Pancreas (tissue), 10 donors: ENCODE results near the gene SCN11A. TPM values are rescaled to one million over a fixed set of nuclear protein-coding genes. Genes with fewer than 3 reads are reported as not detected.

ENCODE experiments used
- ATAC-seq, 4 donors: fragments of 200-7000 bp; cut with Tn5 transposase; one replicate each; pipeline versions ENCODE4 v1.8.0 to v1.9.1; 2020; ENCODE audit warnings: mild to moderate bottlenecking in 4 of 4, moderate library complexity in 4 of 4
- DNase-seq, 6 donors: peaks; one replicate each; pipeline ENCODE4 v3.0.0-alpha.2; 2020
- FAIRE-seq: peaks from 2 replicates; lab custom pipeline; 2012; peaks lifted over from hg19 to GRCh38; lab: Jason Lieb, UNC
- H3K27ac ChIP-seq, 4 donors: fragments of 200-600 bp; sonication (generic); 1 replicate in 3 of 4; 2 replicates in 1 of 4; pipeline versions ENCODE4 v1.5.0 to v1.8.0; 2020
- H3K27me3 ChIP-seq, 4 donors: fragments of 200-600 bp; one replicate each; pipeline ENCODE4 v1.8.0; 2021
- H3K36me3 ChIP-seq, 3 donors: fragments of 200-600 bp; sonication (generic) in 1 of 3; one replicate each; pipeline versions ENCODE4 v1.5.0 to v1.8.0; 2020 to 2021
- H3K4me1 ChIP-seq, 3 donors: fragments of 200-600 bp; one replicate each; pipeline ENCODE4 v1.8.0; 2021
- H3K4me3 ChIP-seq, 4 donors: fragments of 200-600 bp; sonication (generic) in 2 of 4; one replicate each; pipeline versions ENCODE4 v1.5.0 to v1.8.0; 2020 to 2021
- H3K9me3 ChIP-seq, 4 donors: fragments of 200-600 bp; one replicate each; pipeline ENCODE4 v1.8.0; 2021
- WGBS, 2 donors: extraction: QIAGEN DNeasy Blood & Tissue Kit; methylation state at CpG; one replicate each; pipeline ENCODE4 v1.1.7; 2013; 5-methylcytosine and 5-hydroxymethylcytosine counted together
- intact Hi-C, 3 donors: fragments of 100-400 bp; cut with DNase I; formaldehyde crosslinking; loops; one replicate each; pipeline versions ENCODE4 v1.11.1 to v1.14.2; 2022
- polyA plus RNA-seq, 2 donors: library from polyadenylated mRNA; stranded (reverse); fragments of 200-250 nt; gene quantifications; one replicate each; pipeline ENCODE4 v1.2.3, GENCODE V29; 2013
- total RNA-seq, 6 donors: library from RNA; stranded (reverse); fragmentation: NEBNext Ultra II Directional in 4 of 6; extraction: Animal tissue kit (Norgen Biotek cat#: 25700) in 4 of 6; gene quantifications; one replicate each; pipeline versions ENCODE4 v1.2.1 to v1.2.4, GENCODE V29; 2021 to 2023
- TF ChIP-seq, protein P1 (sequence below), 4 donors: fragments of 200-600 bp; sonication (generic) in 3 of 4; IDR thresholded peaks; one replicate each; pipeline versions ENCODE4 v1.5.0 to v1.8.0; 2021; ENCODE audit warnings: antibody characterized with exemption in 4 of 4
- donor health status: healthy with polysubstance abuse.
- donor health status: DM: no; HTN: no; CAD: no; lungs with moderate emphysema.
- donor health status: DM: no; HTN: no; CAD: no.
- donor health status: control.
- donor health status: control.
- donor health status: Bipolar disorder and iron deficiency.
- donor health status: DM: yes; HTN: yes; CAD: no.
- donor health status: DM: no; HTN: no; CAD: no.
- donor health status: DM: no; HTN: no; CAD: no.
- donor health status: DM: yes; HTN: yes; CAD: no.

Gene SCN11A
- total and polyA plus RNA-seq, 8 donors, result 0.03 to 0.16 (median 0.04) TPM; not detected in 1

GRCh38 chr3:39015418-39015817 is 36.3 kb downstream of the SCN11A start:
- FAIRE-seq, result no peak
- DNase-seq, result no peak
- H3K9me3 ChIP-seq, result no peaks in the 10 kb centered on the region
- no peak for ATAC-seq
- intact Hi-C loops, result no loop called here
- no peaks in the 10 kb centered on the region for H3K36me3 ChIP-seq
- no peaks in the 10 kb centered on the region for H3K4me1 ChIP-seq
- no peak overlapping the region for H3K27ac ChIP-seq
- WGBS, 2 donors, result 87 to 89% methylated on average over 3 of the region's 3 CpGs
- H3K4me3 ChIP-seq, result no peak overlapping the region
- no peaks in the 10 kb centered on the region for H3K27me3 ChIP-seq
- TF ChIP-seq, protein P1, sequence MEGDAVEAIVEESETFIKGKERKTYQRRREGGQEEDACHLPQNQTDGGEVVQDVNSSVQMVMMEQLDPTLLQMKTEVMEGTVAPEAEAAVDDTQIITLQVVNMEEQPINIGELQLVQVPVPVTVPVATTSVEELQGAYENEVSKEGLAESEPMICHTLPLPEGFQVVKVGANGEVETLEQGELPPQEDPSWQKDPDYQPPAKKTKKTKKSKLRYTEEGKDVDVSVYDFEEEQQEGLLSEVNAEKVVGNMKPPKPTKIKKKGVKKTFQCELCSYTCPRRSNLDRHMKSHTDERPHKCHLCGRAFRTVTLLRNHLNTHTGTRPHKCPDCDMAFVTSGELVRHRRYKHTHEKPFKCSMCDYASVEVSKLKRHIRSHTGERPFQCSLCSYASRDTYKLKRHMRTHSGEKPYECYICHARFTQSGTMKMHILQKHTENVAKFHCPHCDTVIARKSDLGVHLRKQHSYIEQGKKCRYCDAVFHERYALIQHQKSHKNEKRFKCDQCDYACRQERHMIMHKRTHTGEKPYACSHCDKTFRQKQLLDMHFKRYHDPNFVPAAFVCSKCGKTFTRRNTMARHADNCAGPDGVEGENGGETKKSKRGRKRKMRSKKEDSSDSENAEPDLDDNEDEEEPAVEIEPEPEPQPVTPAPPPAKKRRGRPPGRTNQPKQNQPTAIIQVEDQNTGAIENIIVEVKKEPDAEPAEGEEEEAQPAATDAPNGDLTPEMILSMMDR (IDR thresholded peaks at IDR 0.05), result no peak

- intact Hi-C loops, result no loop called here
- FAIRE-seq (no peak), DNase-seq (no peak), ATAC-seq (no peak)
- H3K36me3 ChIP-seq, result no peaks in the 10 kb centered on the region
- no peak overlapping the region for H3K4me3 ChIP-seq
- H3K4me1 ChIP-seq, result no peaks in the 10 kb centered on the region
- no peak overlapping the region for H3K27ac ChIP-seq
- WGBS, 2 donors, result 37 to 38% methylated on average over 4 of the region's 4 CpGs
- H3K9me3 ChIP-seq, result no peaks in the 10 kb centered on the region
- no peaks in the 10 kb centered on the region for H3K27me3 ChIP-seq
- TF ChIP-seq, protein P1 (IDR thresholded peaks at IDR 0.05), result no peak
Observed at GRCh38 chr3:39013921-39014509, 37.7 kb downstream of the SCN11A start.

GRCh38 chr3:39013289-39013688 is 38.5 kb downstream of the SCN11A start:
- peak in 1 of 4 donors; percentile 36 for ATAC-seq
- FAIRE-seq, result no peak
- Histone ChIP-seq H3K4me1 (no peaks in the 10 kb centered on the region), H3K4me3 (no peak overlapping the region), H3K9me3 (no peaks in the 10 kb centered on the region), H3K36me3 (no peaks in the 10 kb centered on the region), H3K27ac (no peak overlapping the region), H3K27me3 (no peaks in the 10 kb centered on the region)
- no peak for DNase-seq
- intact Hi-C loops, result no loop called here
- TF ChIP-seq, protein P1 (IDR thresholded peaks at IDR 0.05), result no peak
- 82 to 86% methylated on average over 2 of the region's 2 CpGs for WGBS, 2 donors

GRCh38 chr3:39011191-39011736 is 40.5 kb downstream of the SCN11A start:
- TF ChIP-seq, protein P1 (IDR thresholded peaks at IDR 0.05), result no peak
- FAIRE-seq (no peak), ATAC-seq (no peak), DNase-seq (no peak)
- Histone ChIP-seq H3K27me3 (no peaks in the 10 kb centered on the region), H3K27ac (no peak overlapping the region), H3K9me3 (no peaks in the 10 kb centered on the region), H3K4me3 (no peak overlapping the region), H3K36me3 (no peaks in the 10 kb centered on the region), H3K4me1 (no peaks in the 10 kb centered on the region)
- WGBS, 2 donors, result 60 to 61% methylated on average over 2 of the region's 2 CpGs
- intact Hi-C loops, result no loop called here

DNA sequence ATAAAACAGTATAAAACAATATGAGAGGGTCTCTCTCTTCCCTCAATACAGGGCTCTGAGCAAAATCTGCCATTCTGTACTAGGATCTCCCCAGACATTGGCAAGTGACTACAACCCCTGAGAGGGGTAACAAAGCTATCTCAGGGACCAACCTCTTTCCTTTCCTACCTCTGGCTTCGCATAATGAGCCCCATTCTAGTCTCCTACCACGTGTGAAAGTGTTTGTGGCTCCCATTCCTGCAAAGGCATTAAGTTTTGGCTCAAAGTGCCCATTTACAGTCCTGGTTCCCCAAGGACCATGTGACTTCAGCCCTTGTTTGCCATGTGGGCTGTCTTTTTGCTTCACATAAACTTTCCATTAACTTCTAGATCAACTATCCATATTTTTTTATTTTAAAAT is 46.4 kb downstream of the SCN11A start:
- ATAC-seq (no peak), FAIRE-seq (no peak), DNase-seq (no peak)
- Histone ChIP-seq H3K9me3 (no peaks in the 10 kb centered on the region), H3K27ac (peak overlapping the region in 3 of 4 donors; percentile 18 to 40 (median 24)), H3K4me3 (no peak overlapping the region), H3K4me1 (peaks cover 0 to 7% (median 0%) of the 10 kb centered on the region in 3 donors), H3K36me3 (no peaks in the 10 kb centered on the region), H3K27me3 (no peaks in the 10 kb centered on the region)
- intact Hi-C loops, result no loop called here
- TF ChIP-seq, protein P1 (IDR thresholded peaks at IDR 0.05), result no peak
- 48 to 60% methylated on average over 2 of the region's 2 CpGs for WGBS, 2 donors
